ENCODE measurements around the gene ZBTB45. TPM values are rescaled to one million over a fixed set of nuclear protein-coding genes. Genes with fewer than 3 reads are reported as not detected.
A peak's percentile ranks its signal among the peaks of the same experiment; 100 is the strongest.

Gene ZBTB45
- total RNA-seq, 1 donor from 2014 or later: 20.2 TPM

- peaks cover 21% of the 10 kb centered on the region for H3K4me1 Mint-ChIP-seq (ENCODE audit: unreplicated experiment)
- no peaks in the 10 kb centered on the region for H3K9me3 Mint-ChIP-seq
- TF ChIP-seq CTCF (conservative IDR thresholded peaks at IDR 0.05): no peak
- peaks cover 27% of the 10 kb centered on the region for H3K36me3 Mint-ChIP-seq
- peak overlapping the region; percentile 57 for H3K27ac Mint-ChIP-seq
- no peak overlapping the region for H3K4me3 Mint-ChIP-seq
- H3K27me3 Mint-ChIP-seq: no peaks in the 10 kb centered on the region
- DNase-seq (ENCODE audit: extremely low spot score, unreplicated experiment): no peak
Measured at GRCh38 chr19:58551577-58552471, 32.2 kb upstream of the ZBTB45 start.

GRCh38 chr19:58551123-58551497 lies 31.5 kb upstream of the ZBTB45 start:
- no peak for DNase-seq (ENCODE audit: extremely low spot score, unreplicated experiment)
- H3K27me3 Mint-ChIP-seq: no peaks in the 10 kb centered on the region
- no peaks in the 10 kb centered on the region for H3K9me3 Mint-ChIP-seq
- H3K36me3 Mint-ChIP-seq: peaks cover 29% of the 10 kb centered on the region
- TF ChIP-seq CTCF (conservative IDR thresholded peaks at IDR 0.05): no peak
- H3K4me1 Mint-ChIP-seq (ENCODE audit: unreplicated experiment): peaks cover 28% of the 10 kb centered on the region
- no peak overlapping the region for H3K4me3 Mint-ChIP-seq
- peak overlapping the region; percentile 13 for H3K27ac Mint-ChIP-seq

GRCh38 chr19:58550362-58551122 lies 30.9 kb upstream of the ZBTB45 start:
- Mint-ChIP-seq H3K4me1 (ENCODE audit: unreplicated experiment) (peaks cover 33% of the 10 kb centered on the region), H3K27me3 (no peaks in the 10 kb centered on the region), H3K4me3 (no peak overlapping the region), H3K36me3 (peaks cover 34% of the 10 kb centered on the region), H3K27ac (peak overlapping the region; percentile 13), H3K9me3 (no peaks in the 10 kb centered on the region)
- DNase-seq (ENCODE audit: extremely low spot score, unreplicated experiment): no peak
- TF ChIP-seq CTCF (conservative IDR thresholded peaks at IDR 0.05): no peak

- Mint-ChIP-seq H3K27ac (peak overlapping the region; percentile 68), H3K4me1 (ENCODE audit: unreplicated experiment) (peaks cover 27% of the 10 kb centered on the region), H3K9me3 (no peaks in the 10 kb centered on the region), H3K4me3 (no peak overlapping the region), H3K27me3 (no peaks in the 10 kb centered on the region), H3K36me3 (peaks cover 36% of the 10 kb centered on the region)
- TF ChIP-seq CTCF (conservative IDR thresholded peaks at IDR 0.05): no peak
- DNase-seq (ENCODE audit: extremely low spot score, unreplicated experiment): no peak
Measured at GRCh38 chr19:58549664-58550361, 30.2 kb upstream of the ZBTB45 start.

- H3K4me3 Mint-ChIP-seq: no peak overlapping the region
- no peak for DNase-seq (ENCODE audit: extremely low spot score, unreplicated experiment)
- peaks cover under 1% of the 10 kb centered on the region for H3K27me3 Mint-ChIP-seq
- TF ChIP-seq CTCF (conservative IDR thresholded peaks at IDR 0.05): no peak
- peaks cover 36% of the 10 kb centered on the region for H3K36me3 Mint-ChIP-seq
- H3K9me3 Mint-ChIP-seq: no peaks in the 10 kb centered on the region
- H3K27ac Mint-ChIP-seq: no peak overlapping the region
- peaks cover 25% of the 10 kb centered on the region for H3K4me1 Mint-ChIP-seq (ENCODE audit: unreplicated experiment)
Measured at GRCh38 chr19:58548859-58549663, 29.5 kb upstream of the ZBTB45 start.

All from type B pancreatic cell (in vitro differentiated cells).